Esophagus squamous epithelium (tissue), 4 donors: ENCODE data around the gene WLS.

ENCODE experiments used
- POLR2A ChIP-seq, 4 donors: fragments of 450-650 bp; IDR thresholded peaks; one replicate each; pipeline ENCODE4 v1.6.1; 2017; ENCODE audit warnings: antibody characterized with exemption in 4 of 4, mild to moderate bottlenecking in 4 of 4, moderate library complexity in 3 of 4
- TF ChIP-seq, protein P1 (sequence below), 6 experiments: fragments of 450-650 bp in 4 of 6; fragments of 200-600 bp in 2 of 6; sonication (generic) in 2 of 6; IDR thresholded peaks; one replicate each; pipeline ENCODE4 v1.5.1; 2016 to 2019; ENCODE audit warnings: antibody characterized with exemption in 6 of 6, mild to moderate bottlenecking in 4 of 6, moderate library complexity in 4 of 6

DNA sequence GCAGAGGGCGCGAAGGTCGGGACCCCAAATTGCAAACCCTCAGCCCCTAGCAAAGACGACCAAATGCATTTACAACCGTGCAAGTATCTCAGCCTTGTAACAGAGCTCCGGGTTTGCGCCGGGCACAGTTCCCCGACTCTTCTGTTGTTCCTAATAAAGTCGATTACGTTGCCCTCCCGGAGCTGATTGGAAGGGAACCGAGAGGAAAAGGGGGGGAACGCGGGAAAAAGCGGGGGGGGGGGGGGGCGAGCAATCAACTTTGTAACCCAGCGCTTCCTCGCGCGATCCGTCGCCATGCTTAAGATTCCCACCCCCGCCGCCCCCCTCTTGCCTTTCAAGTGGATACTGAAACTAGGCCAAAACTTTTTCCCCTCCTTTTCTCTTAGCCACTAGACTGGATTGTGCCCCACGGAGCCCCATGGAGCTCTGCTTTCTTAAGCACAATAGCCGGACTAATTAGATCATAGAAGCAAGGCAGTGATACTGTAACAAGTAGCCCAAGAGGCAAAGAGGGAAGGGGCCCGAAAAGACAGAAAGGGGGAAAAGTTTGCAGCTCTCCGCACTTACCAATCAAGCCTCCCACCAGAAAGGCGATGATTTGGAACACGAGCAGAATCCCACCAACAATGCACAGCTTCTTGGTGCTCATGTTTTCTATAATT lies 565 bp downstream of the WLS start:
- TF ChIP-seq, protein P1, sequence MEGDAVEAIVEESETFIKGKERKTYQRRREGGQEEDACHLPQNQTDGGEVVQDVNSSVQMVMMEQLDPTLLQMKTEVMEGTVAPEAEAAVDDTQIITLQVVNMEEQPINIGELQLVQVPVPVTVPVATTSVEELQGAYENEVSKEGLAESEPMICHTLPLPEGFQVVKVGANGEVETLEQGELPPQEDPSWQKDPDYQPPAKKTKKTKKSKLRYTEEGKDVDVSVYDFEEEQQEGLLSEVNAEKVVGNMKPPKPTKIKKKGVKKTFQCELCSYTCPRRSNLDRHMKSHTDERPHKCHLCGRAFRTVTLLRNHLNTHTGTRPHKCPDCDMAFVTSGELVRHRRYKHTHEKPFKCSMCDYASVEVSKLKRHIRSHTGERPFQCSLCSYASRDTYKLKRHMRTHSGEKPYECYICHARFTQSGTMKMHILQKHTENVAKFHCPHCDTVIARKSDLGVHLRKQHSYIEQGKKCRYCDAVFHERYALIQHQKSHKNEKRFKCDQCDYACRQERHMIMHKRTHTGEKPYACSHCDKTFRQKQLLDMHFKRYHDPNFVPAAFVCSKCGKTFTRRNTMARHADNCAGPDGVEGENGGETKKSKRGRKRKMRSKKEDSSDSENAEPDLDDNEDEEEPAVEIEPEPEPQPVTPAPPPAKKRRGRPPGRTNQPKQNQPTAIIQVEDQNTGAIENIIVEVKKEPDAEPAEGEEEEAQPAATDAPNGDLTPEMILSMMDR (IDR thresholded peaks at IDR 0.05): no peak
- peak in 2 of 4 donors; percentile 52 to 62 for TF ChIP-seq POLR2A (IDR thresholded peaks at IDR 0.05)
